G401.6 (cell line): ENCODE measurements around the gene ZNF263.

Experiments used
- FAIRE-seq: peaks from 2 replicates; lab custom pipeline; 2012; peaks lifted over from hg19 to GRCh38; lab: Jason Lieb, UNC

ZNF263 gene

GRCh38 chr16:3282730-3283542 is at the start of gene ZNF263:
Gene ZNF263, plus strand, starts transcription at chr16:3283491. Its CDS starts 328 bp downstream, at chr16:3283819.
- peak; percentile 97 for FAIRE-seq

DNA sequence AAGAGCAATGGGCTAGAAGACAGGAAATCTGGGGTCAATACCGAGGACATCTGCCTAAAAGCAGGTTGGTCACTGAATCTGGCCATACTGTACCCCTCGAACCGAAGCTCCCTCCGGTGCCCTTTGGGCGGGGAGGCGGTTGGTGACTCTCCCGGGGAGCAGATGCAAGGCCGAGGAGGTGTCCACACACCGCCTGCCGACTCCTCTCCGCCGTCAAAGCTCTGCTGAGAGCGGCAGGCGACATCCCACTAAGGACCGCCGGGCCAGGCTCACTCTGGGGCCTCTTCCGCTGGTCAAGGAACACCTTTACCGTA is 48.8 kb upstream of the ZNF263 start:
- no peak for FAIRE-seq

GRCh38 chr16:3234857-3235561 is 48.3 kb upstream of the ZNF263 start, which contains the start of gene ZNF200:
Gene ZNF200, minus strand, starts transcription at chr16:3235158. Its CDS starts 1,403 bp downstream, at chr16:3233755.
- peak; percentile 66 for FAIRE-seq

DNA sequence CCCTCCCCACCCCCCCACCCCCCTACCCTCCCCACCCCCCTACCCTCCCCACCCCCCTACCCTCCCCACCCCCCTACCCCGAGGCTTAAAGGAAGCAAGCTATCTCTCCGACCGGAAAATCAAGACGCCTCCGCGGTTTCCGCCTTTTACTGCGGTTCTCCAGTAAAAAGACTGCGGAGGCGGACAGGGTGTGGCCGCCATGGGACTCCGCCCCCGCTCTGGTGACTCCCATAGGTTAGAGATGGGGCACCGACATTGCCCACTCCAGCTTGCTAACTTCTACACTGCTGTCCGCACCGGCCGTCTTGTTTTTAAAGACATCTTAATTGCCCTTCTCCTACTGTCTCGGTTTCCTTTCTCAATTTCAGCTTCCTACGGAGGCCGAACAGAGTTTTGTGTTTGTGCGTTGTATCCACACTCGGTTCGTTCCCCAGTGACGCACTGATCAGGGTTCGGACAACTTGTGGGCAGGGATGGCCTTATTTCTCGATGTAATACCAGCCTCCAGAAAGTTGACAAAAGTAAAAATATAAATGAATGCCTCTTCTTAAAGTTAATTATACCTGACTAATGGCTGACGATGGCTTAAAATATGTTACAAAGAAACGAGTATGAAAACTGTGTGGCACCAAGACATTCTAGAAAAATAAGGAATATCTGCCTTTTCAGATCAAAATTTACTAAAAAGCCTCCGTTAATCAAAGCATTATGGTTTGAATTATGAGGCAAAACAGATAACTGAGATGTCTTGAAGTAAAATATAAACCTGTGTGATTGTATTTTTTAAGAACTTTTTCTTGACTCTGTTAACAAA is 47.2 kb upstream of the ZNF263 start:
- FAIRE-seq, result no peak

- FAIRE-seq, result no peak
These were observed 41.5 kb upstream of the ZNF263 start for GRCh38 chr16:3241761-3242160.

DNA sequence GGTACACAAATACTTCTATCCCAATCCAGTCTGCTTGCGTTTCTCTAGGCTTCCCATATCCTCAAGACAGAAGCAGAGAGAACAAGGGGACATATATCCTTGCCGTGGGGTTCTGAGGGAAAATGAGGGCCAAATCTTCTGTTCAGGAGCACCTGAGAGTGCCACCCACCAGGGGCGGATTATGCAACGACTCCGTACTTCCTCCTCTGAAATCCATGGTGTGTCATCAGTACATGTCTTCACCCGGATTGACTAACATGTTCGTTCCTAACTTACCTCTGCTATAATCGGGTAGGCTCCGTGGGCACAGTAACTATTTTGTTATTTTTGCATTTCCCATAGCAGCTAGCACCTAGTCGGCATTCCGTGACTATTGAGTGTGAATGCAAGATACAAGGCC is 40.6 kb upstream of the ZNF263 start:
- no peak for FAIRE-seq

- no peak for FAIRE-seq
These were observed 39.4 kb upstream of the ZNF263 start for GRCh38 chr16:3243882-3244281.

DNA sequence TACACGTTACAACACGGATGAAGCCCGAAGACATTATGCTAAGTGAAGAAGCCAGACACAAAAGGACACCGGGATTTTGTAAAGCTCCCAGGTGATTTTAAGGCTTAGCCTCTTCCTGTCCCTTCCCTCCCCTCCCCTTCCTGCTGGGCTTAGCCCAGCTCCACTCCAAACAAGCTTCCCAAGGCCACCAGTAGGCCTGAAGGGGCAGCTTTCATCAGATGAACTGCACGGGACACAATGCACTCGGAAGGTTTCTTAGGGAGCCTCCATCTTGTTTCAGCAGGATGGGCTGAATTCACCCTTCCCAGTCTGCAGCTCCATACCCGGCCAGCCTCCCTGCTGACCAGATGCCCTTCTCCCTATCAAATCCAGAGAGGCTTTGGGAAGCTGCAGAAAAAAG is 37.3 kb upstream of the ZNF263 start:
- FAIRE-seq, result no peak

DNA sequence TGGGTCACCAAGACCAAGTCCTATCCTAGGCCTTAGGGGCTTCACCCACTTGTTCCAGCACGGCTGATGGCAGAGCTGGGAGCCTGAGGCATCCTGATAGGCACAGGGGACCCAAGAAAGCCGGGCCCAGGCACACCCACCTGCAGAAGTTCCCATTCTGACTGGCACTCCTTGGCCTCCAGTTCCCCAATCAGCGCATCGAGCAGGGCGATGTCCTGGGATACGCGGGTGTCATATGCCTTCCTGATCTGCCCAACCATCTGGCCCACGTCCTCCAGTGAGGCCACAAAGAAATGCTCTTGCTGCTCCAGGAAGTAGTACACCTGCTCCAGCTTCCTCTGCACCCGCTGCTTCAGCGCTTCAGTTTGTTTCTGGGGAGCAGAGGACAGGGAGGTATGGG is 36.4 kb upstream of the ZNF263 start:
- FAIRE-seq, result no peak

DNA sequence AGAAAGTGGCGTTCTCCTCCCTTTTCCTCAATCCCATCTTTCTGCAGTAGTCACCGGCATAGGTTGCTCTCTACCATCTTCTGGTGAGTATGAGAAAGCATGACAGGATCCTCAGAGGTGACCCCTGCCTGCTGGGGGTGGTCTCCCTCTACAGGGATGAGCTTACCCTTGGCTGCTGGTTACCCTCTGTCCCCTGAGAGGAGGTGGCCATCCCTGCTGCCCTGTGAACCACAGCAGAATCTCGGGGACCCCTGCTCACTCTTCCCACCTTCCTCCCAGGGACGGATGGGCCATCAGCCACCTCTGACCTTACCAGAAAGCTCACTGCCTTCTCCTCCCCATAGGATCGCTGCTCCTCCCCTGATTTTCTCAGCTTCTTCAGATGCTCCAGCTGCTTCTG is 34.7 kb upstream of the ZNF263 start:
- FAIRE-seq, result no peak

- no peak for FAIRE-seq
These were observed 34.3 kb upstream of the ZNF263 start for GRCh38 chr16:3249020-3249419.

DNA sequence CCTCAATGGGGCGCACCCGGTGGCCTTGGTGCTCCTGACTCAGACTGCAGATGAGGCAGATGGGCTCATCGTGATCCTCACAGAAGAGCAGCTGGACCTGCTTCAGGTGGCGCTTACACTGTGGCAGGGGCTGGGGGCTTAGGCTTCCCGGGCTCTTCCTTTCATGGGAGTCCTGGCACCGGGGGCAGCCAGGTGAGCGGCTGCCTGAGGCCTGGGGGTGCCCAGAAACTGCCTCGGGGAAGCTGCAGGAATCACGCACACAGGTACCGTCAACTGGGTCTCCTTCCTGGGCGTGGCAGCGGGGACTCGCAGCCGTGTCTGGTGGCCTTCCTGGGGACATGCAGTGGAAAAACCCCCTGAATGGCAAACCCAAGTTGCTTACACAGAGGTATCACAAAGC is 33.8 kb upstream of the ZNF263 start:
- no peak for FAIRE-seq

GRCh38 chr16:3252967-3253366 is 30.3 kb upstream of the ZNF263 start:
- FAIRE-seq, result no peak

DNA sequence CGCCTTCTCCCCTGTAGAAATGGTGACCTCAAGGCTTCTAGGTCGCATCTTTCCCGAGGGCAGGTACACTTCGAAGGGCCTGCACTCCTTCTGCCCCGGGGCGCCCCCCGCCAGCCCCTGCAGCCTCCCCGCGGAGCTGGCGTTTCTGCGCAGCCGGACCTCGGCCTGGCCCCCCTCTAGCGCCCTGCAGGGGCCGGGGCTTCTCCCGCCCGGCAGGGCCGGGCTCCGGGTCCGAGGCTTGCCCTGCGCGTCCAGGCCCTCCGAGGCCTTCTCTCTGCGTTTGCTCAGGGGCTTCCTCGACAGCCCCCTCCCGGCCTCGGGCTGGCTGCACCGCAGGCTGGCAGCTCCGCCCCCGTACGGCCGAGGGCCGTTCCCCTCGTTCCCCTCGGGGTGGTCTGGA is 29.0 kb upstream of the ZNF263 start:
- FAIRE-seq, result no peak

DNA sequence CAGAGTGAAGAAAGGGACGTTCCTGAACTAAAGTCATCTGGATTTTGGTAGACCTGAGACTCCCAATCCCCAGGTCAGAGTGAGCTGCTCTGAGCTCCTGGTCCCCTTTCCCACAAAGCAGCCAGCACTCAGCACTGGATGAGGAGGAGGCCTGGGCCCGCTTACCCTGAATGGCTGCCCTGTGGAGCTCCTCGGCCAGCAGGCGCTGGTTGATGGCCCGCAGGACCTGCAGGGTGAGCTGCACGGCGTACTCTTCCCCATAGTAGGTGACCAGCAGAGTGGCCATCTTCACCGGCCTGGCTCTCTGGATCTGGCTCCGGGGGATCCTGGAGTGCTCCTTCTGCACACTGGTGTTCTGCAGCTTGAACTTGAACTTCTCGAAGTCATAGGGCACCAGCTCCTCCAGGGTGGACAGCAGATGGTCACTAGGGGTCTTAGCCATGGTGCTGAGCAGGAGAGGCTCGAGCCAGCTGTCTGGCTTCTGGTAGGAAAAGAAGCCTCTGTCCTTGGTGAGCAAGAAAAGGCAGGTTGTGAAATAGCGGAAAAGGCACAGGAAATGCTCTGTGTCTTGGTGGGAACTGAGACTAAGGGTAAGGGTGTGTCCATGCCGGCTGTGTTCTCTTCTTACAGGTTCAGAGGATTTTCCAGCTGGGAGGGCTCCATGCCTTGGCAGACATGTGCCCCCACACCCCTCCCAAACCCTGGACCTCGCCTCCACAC is 27.0 kb upstream of the ZNF263 start, which contains the start of gene MEFV:
Gene MEFV, minus strand, starts transcription at position 488 of the 720 bp plus-strand sequence. Its CDS starts 46 bp downstream, at position 442.
- FAIRE-seq, result no peak

- no peak for FAIRE-seq
These were observed 26.3 kb upstream of the ZNF263 start for GRCh38 chr16:3256866-3257465.

DNA sequence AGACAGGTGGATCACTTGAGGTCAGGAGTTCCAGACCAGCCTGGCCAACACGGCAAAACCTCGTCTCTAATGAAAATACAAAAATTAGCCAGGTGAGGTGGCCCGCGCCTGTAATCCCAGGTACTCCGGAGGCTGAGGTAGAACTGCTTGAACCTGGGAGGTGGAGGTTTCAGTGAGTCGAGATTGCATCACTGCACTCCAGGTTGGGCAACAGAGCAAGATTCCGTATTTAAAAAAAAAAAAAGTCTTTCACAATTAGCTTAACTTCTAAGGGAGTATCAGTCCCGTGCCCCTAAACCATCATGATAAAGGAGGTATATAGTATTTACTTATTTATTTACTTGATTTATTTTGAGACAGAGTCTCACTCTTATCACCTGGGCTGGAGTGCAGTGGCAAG is 23.5 kb upstream of the ZNF263 start:
- no peak for FAIRE-seq

GRCh38 chr16:3262517-3262916 is 20.8 kb upstream of the ZNF263 start:
- no peak for FAIRE-seq

DNA sequence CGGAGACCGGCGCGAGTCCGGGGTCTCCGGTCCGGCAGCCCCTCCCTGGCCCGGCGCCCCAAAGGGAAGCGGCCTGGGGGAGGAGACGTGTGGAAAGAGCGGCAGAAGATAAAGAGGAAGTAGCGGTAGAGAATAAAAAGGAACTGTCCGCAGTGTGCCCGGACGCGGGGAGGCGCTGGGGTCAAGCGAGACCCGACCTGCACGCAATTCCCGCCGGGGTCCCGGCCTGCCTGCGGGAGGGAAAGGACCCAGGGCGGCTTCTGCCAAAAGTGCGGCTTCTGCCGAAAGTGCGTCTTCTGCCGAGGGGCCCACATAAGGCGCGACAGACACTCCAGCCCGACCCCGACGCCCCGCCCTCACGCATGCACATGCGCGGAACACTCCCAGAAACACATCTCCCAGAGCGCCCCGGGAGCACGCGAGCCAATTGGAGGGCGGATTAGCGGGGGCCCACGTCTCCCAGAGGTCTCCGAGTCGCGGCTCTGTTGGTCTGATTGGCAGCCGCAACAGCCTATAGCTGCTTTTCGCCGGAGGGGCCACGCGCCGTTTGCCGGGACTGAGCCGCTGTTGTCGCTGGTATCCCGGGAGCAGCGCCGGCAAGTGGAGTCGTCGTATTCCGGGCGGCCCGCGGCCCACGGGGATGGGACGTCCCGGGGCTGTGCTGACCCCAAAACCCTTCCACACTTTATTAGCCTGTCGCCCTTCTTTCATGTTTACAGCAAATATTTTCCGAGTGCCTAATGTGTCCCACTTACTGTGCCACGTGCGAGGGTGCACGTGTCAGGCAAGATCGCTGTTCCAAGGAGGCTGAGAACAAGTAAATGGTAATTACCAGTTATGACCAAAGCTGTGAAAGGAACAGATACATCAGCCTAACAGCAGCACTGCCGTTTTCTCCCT is 18.9 kb upstream of the ZNF263 start:
- FAIRE-seq, result peak; percentile 92

- no peak for FAIRE-seq
These were observed 16.3 kb upstream of the ZNF263 start for GRCh38 chr16:3266873-3267537.
